Lower lobe of right lung (tissue), 2 donors: ENCODE measurements around the gene GOLGA1. TPM values are rescaled to one million over a fixed set of nuclear protein-coding genes. Genes with fewer than 3 reads are reported as not detected.
A peak's percentile ranks its signal among the peaks of the same experiment; 100 is the strongest.

ENCODE experiments used
- ATAC-seq, 2 donors: fragments of 200-7000 bp; cut with Tn5 transposase; one replicate each; pipeline ENCODE4 v1.9.1; 2020 to 2022; ENCODE audit warnings: mild to moderate bottlenecking in 2 of 2, moderate library complexity in 2 of 2
- DNase-seq: peaks from one replicate; pipeline ENCODE4 v3.0.0-alpha.2; 2020
- H3K27ac ChIP-seq: fragments of 200-600 bp; one replicate; pipeline ENCODE4 v1.8.0; 2022
- H3K27me3 ChIP-seq: fragments of 200-600 bp; one replicate; pipeline ENCODE4 v1.8.0; 2022; ENCODE audit warnings: low read depth
- H3K36me3 ChIP-seq: fragments of 200-600 bp; one replicate; pipeline ENCODE4 v1.8.0; 2022; ENCODE audit warnings: mild to moderate bottlenecking
- H3K4me1 ChIP-seq: fragments of 200-600 bp; one replicate; pipeline ENCODE4 v1.8.0; 2022
- H3K4me3 ChIP-seq: fragments of 200-600 bp; one replicate; pipeline ENCODE4 v1.8.0; 2022; ENCODE audit warnings: mild to moderate bottlenecking
- H3K9me3 ChIP-seq: fragments of 200-600 bp; one replicate; pipeline ENCODE4 v1.8.0; 2022
- intact Hi-C: fragments of 100-400 bp; cut with DNase I; formaldehyde crosslinking; loops from one replicate; pipeline ENCODE4 v1.11.0; 2022
- total RNA-seq: library from RNA; stranded (reverse); fragmentation: NEBNext Ultra II Directional; extraction: Animal tissue kit (Norgen Biotek cat#: 25700); gene quantifications from one replicate; pipeline ENCODE4 v1.2.1, GENCODE V29; 2021
- TF ChIP-seq, protein P1 (sequence below): fragments of 200-600 bp; IDR thresholded peaks from one replicate; pipeline ENCODE4 v1.8.0; 2022; ENCODE audit warnings: antibody characterized with exemption, mild to moderate bottlenecking
- donor health status: DM: no; HTN: yes; CAD: no; lungs with severe emphysema.

The GOLGA1 gene
- total RNA-seq, 1 donor from 2014 or later, result 24.6 TPM

DNA sequence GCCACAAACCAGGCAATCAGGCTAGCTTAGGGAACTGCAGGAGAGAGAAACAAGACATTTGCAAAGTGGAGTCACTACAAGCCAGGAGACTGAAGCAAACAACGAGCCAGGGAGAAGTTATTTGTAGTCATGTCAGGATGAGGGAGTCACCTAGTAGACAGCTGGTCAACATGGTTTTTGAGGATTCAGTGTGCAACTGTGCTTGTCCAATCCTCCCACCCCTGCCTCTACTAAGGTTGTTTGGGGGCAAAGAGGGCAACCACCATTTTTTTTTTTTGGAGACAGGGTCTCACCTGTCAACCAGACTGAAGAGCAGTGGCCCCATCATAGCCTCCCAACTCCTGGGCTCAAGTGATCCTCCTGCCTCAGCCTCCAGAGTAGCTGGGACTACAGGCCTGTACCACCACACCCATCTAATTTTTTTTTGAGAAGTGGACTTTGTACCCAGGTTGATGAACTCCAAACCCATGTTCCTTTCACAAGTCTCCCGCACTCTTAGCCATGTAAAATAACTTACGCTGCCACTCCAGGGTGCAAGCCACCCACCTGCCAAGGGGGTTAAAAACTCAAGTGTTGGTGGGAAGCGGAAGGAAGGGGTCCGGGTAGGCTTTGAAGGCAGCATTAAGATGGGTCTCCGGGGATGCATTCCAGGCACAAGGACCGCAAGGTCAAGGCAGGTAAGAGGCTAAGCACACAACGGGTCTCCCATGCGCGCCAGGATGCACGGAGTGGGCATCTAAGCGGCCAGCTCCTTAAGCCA lies 80.1 kb downstream of the GOLGA1 start:
- H3K36me3 ChIP-seq, result peaks cover 46% of the 10 kb centered on the region
- no peaks in the 10 kb centered on the region for H3K9me3 ChIP-seq
- peak overlapping the region; percentile 89 for H3K4me3 ChIP-seq
- peak overlapping the region; percentile 91 for H3K27ac ChIP-seq
- DNase-seq, result no peak
- intact Hi-C loops, result no loop called here
- no peaks in the 10 kb centered on the region for H3K27me3 ChIP-seq
- no peak for ATAC-seq
- TF ChIP-seq, protein P1, sequence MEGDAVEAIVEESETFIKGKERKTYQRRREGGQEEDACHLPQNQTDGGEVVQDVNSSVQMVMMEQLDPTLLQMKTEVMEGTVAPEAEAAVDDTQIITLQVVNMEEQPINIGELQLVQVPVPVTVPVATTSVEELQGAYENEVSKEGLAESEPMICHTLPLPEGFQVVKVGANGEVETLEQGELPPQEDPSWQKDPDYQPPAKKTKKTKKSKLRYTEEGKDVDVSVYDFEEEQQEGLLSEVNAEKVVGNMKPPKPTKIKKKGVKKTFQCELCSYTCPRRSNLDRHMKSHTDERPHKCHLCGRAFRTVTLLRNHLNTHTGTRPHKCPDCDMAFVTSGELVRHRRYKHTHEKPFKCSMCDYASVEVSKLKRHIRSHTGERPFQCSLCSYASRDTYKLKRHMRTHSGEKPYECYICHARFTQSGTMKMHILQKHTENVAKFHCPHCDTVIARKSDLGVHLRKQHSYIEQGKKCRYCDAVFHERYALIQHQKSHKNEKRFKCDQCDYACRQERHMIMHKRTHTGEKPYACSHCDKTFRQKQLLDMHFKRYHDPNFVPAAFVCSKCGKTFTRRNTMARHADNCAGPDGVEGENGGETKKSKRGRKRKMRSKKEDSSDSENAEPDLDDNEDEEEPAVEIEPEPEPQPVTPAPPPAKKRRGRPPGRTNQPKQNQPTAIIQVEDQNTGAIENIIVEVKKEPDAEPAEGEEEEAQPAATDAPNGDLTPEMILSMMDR, result no peak
- peaks cover 40% of the 10 kb centered on the region for H3K4me1 ChIP-seq

DNA sequence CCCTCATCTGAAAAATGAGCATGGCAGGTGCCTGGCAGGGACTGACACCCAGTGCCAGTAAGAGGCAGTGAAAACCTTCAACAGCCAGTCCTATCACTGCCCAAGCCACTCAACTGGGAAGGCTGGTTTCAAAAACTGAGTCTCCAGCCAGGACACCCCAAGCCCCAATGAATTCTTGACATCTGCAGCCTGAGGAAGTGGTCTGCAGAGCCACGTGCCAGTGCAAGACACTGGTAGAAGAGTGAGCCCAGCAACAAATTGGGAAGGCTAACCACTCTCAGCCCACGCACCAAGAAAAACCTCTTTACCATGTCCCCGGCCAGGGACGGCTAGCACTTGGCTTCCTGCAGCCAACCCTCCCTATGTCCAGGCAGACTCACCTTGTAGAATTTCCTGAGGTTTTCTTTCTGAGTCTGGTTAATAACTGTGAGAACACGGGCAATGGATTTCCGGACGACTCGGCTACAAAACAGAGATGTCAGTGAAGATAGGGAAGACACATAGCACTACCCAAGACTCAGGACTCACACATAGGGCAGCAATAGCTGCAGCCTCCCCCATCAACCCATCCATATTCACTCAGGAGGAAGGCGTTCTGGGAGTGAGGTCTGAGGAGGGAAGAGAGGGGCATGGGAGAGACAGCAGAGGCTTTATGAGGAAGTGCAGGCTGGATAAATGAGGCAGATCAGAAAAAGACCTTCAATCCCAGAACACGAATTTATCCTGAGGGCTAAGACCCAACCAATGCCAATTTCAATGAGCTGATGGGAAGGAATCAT lies 80.9 kb downstream of the GOLGA1 start:
- H3K4me3 ChIP-seq, result peak overlapping the region; percentile 89
- no peaks in the 10 kb centered on the region for H3K27me3 ChIP-seq
- no peak overlapping the region for H3K27ac ChIP-seq
- peaks cover 46% of the 10 kb centered on the region for H3K36me3 ChIP-seq
- TF ChIP-seq, protein P1, result no peak
- H3K4me1 ChIP-seq, result peaks cover 40% of the 10 kb centered on the region
- DNase-seq (no peak), ATAC-seq (no peak)
- no peaks in the 10 kb centered on the region for H3K9me3 ChIP-seq
- intact Hi-C loops, result no loop called here

DNA sequence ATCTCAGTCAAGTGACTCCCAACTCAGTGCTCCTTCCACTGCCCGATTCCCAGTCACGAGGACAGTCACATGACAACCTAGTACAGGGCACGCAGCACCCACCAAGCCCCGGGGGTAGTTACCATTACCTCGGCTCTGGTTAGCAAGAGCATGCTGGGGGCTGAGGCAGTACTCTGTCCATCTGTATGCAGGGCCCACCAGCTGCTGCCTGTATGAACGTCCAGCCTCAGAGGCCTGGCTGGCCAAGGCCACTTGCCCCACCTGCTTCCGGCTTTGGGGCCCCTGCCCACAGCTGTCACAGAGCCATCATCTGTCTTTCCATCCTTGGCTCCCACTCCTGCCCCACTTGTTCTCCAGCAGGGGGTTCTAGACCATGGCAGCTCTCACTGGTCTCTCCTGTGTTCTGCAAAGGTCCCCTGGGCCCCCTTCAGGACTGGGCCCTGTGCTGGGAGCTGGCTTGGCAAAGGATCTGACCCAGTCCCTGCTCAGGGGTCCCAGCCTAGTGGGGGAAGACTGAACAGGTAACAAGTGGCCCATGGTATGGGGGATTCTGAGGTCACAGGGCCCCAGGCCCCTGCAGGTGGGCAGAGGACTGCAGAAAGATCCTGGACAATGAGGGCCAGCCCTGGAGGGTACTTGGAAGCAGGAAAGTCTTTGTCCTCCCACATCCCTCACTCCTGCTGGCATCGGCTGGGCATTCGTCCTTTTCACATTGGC lies 82.4 kb downstream of the GOLGA1 start:
- TF ChIP-seq, protein P1, result no peak
- Histone ChIP-seq H3K4me3 (no peak overlapping the region), H3K36me3 (peaks cover 46% of the 10 kb centered on the region), H3K27me3 (no peaks in the 10 kb centered on the region), H3K4me1 (peaks cover 41% of the 10 kb centered on the region), H3K9me3 (no peaks in the 10 kb centered on the region), H3K27ac (no peak overlapping the region)
- no peak for ATAC-seq
- DNase-seq, result no peak
- intact Hi-C loops, result no loop called here

DNA sequence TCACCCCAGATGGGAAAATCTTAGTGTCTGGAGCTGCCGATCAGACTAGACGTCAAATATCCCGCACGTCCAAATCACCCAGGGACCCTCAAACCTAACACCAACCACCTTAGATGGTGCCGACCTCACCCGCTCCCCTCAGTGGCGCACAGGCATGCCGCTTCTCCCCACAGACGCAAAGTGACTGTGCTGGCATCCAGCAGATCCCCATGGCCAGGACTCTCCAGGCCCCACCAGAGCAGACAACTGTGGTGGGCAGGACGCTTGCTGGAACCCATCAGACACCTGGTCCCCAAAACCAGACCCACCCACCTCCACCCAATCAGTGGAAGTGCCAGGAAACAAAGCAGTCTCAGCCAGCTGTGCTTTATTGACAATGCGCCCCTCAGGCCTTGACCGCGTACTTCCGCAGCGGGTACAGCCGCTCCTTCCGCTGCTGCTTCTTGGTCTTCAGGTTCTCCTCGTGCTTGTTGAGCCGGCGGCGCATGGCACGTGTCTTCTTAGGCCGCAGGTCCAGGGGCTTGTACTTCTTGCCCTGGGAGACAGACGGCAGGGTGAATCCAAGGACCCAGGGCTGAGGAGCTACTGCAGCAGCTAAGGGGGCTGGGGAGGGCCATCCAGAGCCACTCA lies 83.2 kb downstream of the GOLGA1 start:
- intact Hi-C loops, result no loop called here
- DNase-seq (no peak), ATAC-seq (no peak)
- Histone ChIP-seq H3K9me3 (no peaks in the 10 kb centered on the region), H3K4me3 (no peak overlapping the region), H3K36me3 (peaks cover 46% of the 10 kb centered on the region), H3K4me1 (peaks cover 40% of the 10 kb centered on the region), H3K27ac (no peak overlapping the region), H3K27me3 (no peaks in the 10 kb centered on the region)
- TF ChIP-seq, protein P1, result no peak
